Measurements from ENCODE around the gene SHOC2. TPM values are rescaled to one million over a fixed set of nuclear protein-coding genes. Genes with fewer than 3 reads are reported as not detected.

Gene SHOC2
- total and polyA plus RNA-seq, 7 donors: 20.0 to 45.8 (median 35.4) TPM

DNA sequence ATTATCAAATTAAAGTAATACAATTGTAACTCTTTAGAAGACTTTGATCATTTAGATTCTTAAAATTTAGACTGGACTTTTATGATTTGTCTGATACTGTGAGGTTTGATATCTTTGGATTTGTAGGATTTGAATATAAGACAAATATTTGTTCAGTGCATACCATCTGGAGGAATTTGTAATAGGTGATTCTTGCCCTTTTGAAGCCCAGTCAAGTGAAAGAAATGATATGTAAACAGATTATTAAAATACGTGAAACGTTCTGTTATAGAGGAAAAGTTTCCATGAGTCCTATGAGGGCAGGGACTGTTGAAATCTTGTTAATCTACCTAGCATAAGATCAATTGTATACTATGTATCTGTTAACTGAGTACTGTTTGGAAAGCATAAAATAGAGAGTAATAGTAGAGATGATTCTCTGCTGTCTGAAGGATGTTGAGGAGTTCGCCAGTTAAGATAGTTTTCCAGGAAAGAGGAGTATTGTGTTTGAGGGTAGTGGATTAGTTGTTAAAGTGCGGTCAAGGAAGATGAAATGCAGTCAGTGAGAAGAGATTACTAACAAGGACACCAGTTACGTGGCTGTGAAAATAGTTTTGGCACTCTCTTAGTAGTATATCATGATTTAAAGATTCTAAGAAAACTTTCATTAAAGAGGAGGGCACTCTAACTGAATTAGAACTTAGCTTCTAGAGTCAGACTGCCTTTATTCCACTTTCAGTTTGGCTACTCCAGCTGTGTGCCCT lies 33.3 kb upstream of the SHOC2 start:
- Histone ChIP-seq H3K27ac (no peak overlapping the region), H3K4me1 (no peaks in the 10 kb centered on the region), H3K4me3 (no peak overlapping the region), H3K36me3 (ENCODE audit: insufficient read depth in 1 of 2, low read depth in 1 of 2) (peaks cover 0 to 95% of the 10 kb centered on the region in 2 donors), H3K27me3 (ENCODE audit: insufficient read depth in 3 of 3, low read length in 2 of 3) (no peaks in the 10 kb centered on the region), H3K9me3 (no peaks in the 10 kb centered on the region)
- intact Hi-C loops (cut with DNase I): no loop called here
- WGBS, 3 donors: 53 to 69% (median 59%) methylated on average over 5 of the region's 5 CpGs
- TF ChIP-seq, protein P1, sequence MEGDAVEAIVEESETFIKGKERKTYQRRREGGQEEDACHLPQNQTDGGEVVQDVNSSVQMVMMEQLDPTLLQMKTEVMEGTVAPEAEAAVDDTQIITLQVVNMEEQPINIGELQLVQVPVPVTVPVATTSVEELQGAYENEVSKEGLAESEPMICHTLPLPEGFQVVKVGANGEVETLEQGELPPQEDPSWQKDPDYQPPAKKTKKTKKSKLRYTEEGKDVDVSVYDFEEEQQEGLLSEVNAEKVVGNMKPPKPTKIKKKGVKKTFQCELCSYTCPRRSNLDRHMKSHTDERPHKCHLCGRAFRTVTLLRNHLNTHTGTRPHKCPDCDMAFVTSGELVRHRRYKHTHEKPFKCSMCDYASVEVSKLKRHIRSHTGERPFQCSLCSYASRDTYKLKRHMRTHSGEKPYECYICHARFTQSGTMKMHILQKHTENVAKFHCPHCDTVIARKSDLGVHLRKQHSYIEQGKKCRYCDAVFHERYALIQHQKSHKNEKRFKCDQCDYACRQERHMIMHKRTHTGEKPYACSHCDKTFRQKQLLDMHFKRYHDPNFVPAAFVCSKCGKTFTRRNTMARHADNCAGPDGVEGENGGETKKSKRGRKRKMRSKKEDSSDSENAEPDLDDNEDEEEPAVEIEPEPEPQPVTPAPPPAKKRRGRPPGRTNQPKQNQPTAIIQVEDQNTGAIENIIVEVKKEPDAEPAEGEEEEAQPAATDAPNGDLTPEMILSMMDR (IDR thresholded peaks at IDR 0.05): no peak
- DNase-seq (no peak), ATAC-seq (no peak)

DNA sequence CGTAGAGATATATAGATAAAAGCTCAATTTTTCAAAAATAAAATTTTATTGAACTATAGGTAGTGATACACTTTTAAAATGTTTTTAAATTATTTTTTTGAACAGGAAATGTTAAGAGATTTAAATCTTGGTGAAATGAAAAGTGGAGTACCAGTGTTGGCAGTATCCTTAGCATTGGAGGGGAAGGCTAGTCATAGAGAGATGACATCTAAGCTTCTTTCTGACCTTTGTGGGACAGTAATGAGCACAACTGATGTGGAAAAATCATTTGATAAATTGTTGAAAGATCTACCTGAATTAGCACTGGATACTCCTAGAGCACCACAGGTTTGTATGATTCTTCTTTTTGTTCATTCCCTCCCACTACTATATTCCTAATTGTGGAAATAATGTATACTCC lies 31.8 kb upstream of the SHOC2 start:
- WGBS, 3 donors: 96 to 100% (median 97%) methylated on average over 1 of the region's 1 CpG
- TF ChIP-seq, protein P1 (IDR thresholded peaks at IDR 0.05): no peak
- intact Hi-C loops (cut with DNase I): no loop called here

DNA sequence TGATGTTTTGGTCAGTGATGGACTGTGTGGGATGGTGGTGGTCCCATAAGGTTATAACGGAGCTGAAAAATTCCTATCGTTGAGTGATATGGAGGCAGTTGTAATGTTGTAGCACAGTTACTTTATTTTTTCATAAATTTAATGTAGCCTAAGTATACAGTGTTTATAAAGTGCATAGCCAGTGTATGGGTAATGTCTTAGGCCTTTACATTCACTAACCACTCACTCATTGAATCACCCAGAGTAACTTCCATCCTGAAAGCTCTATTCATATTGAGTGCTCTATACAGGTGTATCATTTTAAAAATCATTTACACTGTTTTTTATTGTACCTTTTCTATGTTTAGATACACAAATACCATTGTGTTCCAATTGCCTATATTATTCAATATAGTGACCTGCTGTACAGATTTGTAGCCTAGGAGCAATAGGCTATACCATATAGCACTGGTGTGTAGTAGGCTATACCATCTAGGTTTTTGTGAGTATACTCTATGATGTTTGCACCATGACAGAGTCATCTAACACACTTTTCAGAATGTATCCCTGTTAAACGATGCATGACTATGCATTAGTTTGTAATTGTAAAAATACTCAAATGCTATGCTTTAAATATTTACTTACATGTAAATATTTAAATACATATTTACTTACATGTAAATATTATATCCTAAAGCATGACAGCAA lies 26.7 kb upstream of the SHOC2 start:
- TF ChIP-seq, protein P1 (IDR thresholded peaks at IDR 0.05): no peak
- peak in 1 of 4 donors; percentile 32 for ATAC-seq
- Histone ChIP-seq H3K36me3 (ENCODE audit: insufficient read depth in 1 of 2, low read depth in 1 of 2) (peaks cover 3 to 69% of the 10 kb centered on the region in 2 donors), H3K4me3 (no peak overlapping the region), H3K27ac (no peak overlapping the region), H3K27me3 (ENCODE audit: insufficient read depth in 3 of 3, low read length in 2 of 3) (no peaks in the 10 kb centered on the region), H3K4me1 (no peaks in the 10 kb centered on the region), H3K9me3 (no peaks in the 10 kb centered on the region)
- WGBS, 3 donors: 82 to 92% (median 83%) methylated on average over 3 of the region's 3 CpGs
- intact Hi-C loops (cut with DNase I): loop anchor here (1.0 to 10.0 kb wide), 5 partner anchors 88 to 278 kb away; no protein-coding TSS in a partner anchor
- DNase-seq: no peak

More for the DNA sequence above, 31.8 kb upstream of the SHOC2 start:
- ATAC-seq (no peak), DNase-seq (no peak)
- no peaks in the 10 kb centered on the region for H3K27me3 ChIP-seq (ENCODE audit: insufficient read depth in 3 of 3, low read length in 2 of 3)
- H3K4me1 ChIP-seq: no peaks in the 10 kb centered on the region
- H3K9me3 ChIP-seq: no peaks in the 10 kb centered on the region
- H3K36me3 ChIP-seq (ENCODE audit: insufficient read depth in 1 of 2, low read depth in 1 of 2): peaks cover 0 to 80% of the 10 kb centered on the region in 2 donors
- no peak overlapping the region for H3K4me3 ChIP-seq
- no peak overlapping the region for H3K27ac ChIP-seq

DNA sequence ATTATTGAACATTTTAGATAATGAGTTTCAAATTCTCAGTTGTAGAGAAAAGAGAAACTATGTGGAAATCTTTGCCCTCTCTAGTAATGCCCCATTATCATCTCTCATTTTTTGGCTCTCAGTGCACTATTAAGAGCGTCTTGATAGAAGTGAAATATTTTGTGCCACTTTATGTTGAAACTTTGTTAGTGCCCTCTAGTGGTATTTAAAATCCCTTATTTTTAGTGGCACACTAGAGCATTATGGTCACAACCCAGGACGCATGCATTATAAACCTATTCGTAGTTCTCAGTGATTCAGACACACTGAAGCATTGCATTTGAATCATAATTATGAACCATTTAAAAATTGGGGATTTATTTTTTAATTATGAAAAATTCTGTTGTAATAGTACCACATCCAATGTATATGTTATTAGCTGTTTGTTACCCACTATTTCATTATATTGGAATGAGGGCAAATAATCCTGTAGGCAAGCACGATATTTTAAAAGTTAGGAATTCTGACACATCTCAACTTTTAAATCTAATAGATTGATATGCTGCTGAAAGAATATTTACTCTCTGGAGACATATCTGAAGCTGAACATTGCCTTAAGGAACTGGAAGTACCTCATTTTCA lies 25.7 kb upstream of the SHOC2 start:
- H3K36me3 ChIP-seq (ENCODE audit: insufficient read depth in 1 of 2, low read depth in 1 of 2): peaks cover 3 to 67% of the 10 kb centered on the region in 2 donors
- intact Hi-C loops (cut with DNase I): loop anchor here (1.0 to 10.0 kb wide), 5 partner anchors 89 to 279 kb away; no protein-coding TSS in a partner anchor
- no peak for DNase-seq
- WGBS, 3 donors: 25 to 29% (median 27%) methylated on average over 4 of the region's 4 CpGs
- peak; percentile 42 to 91 (median 74) for ATAC-seq
- H3K4me1 ChIP-seq: no peaks in the 10 kb centered on the region
- H3K27ac ChIP-seq: no peak overlapping the region
- no peaks in the 10 kb centered on the region for H3K9me3 ChIP-seq
- no peak overlapping the region for H3K4me3 ChIP-seq
- TF ChIP-seq, protein P1 (IDR thresholded peaks at IDR 0.05): peak; percentile 65
- no peaks in the 10 kb centered on the region for H3K27me3 ChIP-seq (ENCODE audit: insufficient read depth in 3 of 3, low read length in 2 of 3)
